Ascending aorta (tissue), 2 donors: ENCODE measurements around the gene SKI. TPM values are rescaled to one million over a fixed set of nuclear protein-coding genes. Genes with fewer than 3 reads are reported as not detected.

ENCODE experiments used
- DNase-seq, 2 donors: peaks; one replicate each; pipeline ENCODE4 v3.0.0-alpha.2; 2019; ENCODE audit warnings: low spot score in 2 of 2
- H3K27ac ChIP-seq, 2 donors: fragments of 200-600 bp; sonication (generic); one replicate each; pipeline ENCODE4 v1.5.1; 2016 to 2017; ENCODE audit warnings: mild to moderate bottlenecking in 1 of 2
- H3K27me3 ChIP-seq: fragments of 200-600 bp; sonication (generic); one replicate; pipeline ENCODE4 v1.5.1; 2017
- H3K36me3 ChIP-seq, 2 donors: fragments of 200-600 bp; sonication (generic); one replicate each; pipeline ENCODE4 v1.5.1; 2016
- H3K4me1 ChIP-seq, 2 donors: fragments of 200-600 bp; sonication (generic); one replicate each; pipeline ENCODE4 v1.5.1; 2016 to 2017; ENCODE audit warnings: mild to moderate bottlenecking in 1 of 2
- H3K4me3 ChIP-seq, 2 donors: fragments of 200-600 bp; sonication (generic); one replicate each; pipeline ENCODE4 v1.5.1; 2016 to 2017; ENCODE audit warnings: mild to moderate bottlenecking in 1 of 2
- H3K9me3 ChIP-seq, 2 donors: fragments of 200-600 bp; sonication (generic); one replicate each; pipeline ENCODE4 v1.5.1; 2016
- intact Hi-C: fragments of 100-400 bp; cut with DNase I; formaldehyde crosslinking; loops from one replicate; pipeline ENCODE4 v1.15.1; 2023
- total RNA-seq: library from RNA; depleted of rRNA; stranded (reverse); fragments of >200 nt; gene quantifications from one replicate; pipeline ENCODE4 v1.1.0, GENCODE V29; 2016
- TF ChIP-seq, protein P1 (sequence below), 3 experiments: fragments of 200-600 bp in 2 of 3; fragments of 450-650 bp in 1 of 3; sonication (generic) in 2 of 3; IDR thresholded peaks; one replicate each; pipeline ENCODE4 v1.5.1; 2016 to 2019; ENCODE audit warnings: antibody characterized with exemption in 3 of 3, mild to moderate bottlenecking in 1 of 3, moderate library complexity in 1 of 3

The SKI gene
- total RNA-seq, 1 donor from 2014 or later: 139 TPM

GRCh38 chr1:2181752-2182151 lies 46.4 kb upstream of the SKI start:
- no peak for DNase-seq
- H3K4me3 ChIP-seq: no peak overlapping the region
- no peaks in the 10 kb centered on the region for H3K27me3 ChIP-seq
- no peak overlapping the region for H3K27ac ChIP-seq
- no peaks in the 10 kb centered on the region for H3K9me3 ChIP-seq
- no peaks in the 10 kb centered on the region for H3K4me1 ChIP-seq
- TF ChIP-seq, protein P1, sequence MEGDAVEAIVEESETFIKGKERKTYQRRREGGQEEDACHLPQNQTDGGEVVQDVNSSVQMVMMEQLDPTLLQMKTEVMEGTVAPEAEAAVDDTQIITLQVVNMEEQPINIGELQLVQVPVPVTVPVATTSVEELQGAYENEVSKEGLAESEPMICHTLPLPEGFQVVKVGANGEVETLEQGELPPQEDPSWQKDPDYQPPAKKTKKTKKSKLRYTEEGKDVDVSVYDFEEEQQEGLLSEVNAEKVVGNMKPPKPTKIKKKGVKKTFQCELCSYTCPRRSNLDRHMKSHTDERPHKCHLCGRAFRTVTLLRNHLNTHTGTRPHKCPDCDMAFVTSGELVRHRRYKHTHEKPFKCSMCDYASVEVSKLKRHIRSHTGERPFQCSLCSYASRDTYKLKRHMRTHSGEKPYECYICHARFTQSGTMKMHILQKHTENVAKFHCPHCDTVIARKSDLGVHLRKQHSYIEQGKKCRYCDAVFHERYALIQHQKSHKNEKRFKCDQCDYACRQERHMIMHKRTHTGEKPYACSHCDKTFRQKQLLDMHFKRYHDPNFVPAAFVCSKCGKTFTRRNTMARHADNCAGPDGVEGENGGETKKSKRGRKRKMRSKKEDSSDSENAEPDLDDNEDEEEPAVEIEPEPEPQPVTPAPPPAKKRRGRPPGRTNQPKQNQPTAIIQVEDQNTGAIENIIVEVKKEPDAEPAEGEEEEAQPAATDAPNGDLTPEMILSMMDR (IDR thresholded peaks at IDR 0.05): no peak
- peaks cover 4 to 28% of the 10 kb centered on the region in 2 donors for H3K36me3 ChIP-seq
- intact Hi-C loops: no loop called here

DNA sequence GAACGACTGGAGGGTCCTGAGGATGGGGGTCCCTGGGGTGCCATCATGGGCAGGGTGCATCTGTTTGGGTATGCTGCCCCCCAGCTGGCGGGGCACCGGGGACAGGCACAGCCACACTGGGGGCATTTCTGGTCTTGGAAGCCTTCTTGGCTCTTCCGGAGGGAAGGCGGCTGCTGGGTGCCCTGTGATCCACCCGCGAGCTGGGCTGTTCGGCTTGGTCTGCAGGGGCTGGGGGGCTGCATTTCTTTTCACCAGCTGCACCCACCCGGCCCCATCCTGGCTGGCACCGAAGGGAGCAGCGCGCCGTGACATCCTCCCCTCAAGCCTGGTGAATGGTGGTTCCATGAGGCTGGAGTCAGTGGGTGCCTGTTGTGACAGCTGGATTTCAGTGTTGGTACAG lies 45.7 kb upstream of the SKI start:
- H3K27ac ChIP-seq: no peak overlapping the region
- no peak overlapping the region for H3K4me3 ChIP-seq
- intact Hi-C loops: no loop called here
- H3K9me3 ChIP-seq: no peaks in the 10 kb centered on the region
- DNase-seq: no peak
- H3K27me3 ChIP-seq: no peaks in the 10 kb centered on the region
- H3K36me3 ChIP-seq: peaks cover 4 to 28% of the 10 kb centered on the region in 2 donors
- H3K4me1 ChIP-seq: no peaks in the 10 kb centered on the region
- TF ChIP-seq, protein P1 (IDR thresholded peaks at IDR 0.05): no peak

DNA sequence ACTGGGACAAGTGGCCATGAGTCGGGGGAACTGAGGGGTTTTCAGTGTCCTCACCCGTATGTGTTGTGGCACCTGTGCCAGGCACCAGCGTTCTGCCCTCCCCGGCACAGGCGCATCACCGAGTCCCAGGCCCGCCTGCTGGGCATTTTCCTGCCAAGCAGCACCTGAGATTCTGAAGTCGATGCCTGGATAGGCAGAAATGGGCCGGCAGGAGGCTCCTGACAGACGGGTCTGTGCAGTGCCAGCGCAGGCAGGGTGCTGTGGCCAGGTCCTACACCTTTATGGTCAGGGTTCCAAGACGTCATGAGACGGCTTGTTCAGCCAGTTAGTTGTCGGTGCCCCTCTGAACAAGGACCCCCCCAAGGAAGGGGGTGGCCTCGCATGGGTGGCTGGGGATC lies 44.2 kb upstream of the SKI start:
- peaks cover 4 to 28% of the 10 kb centered on the region in 2 donors for H3K36me3 ChIP-seq
- no peaks in the 10 kb centered on the region for H3K27me3 ChIP-seq
- no peak for DNase-seq
- intact Hi-C loops: no loop called here
- no peak overlapping the region for H3K4me3 ChIP-seq
- no peaks in the 10 kb centered on the region for H3K4me1 ChIP-seq
- TF ChIP-seq, protein P1 (IDR thresholded peaks at IDR 0.05): no peak
- H3K27ac ChIP-seq: no peak overlapping the region
- no peaks in the 10 kb centered on the region for H3K9me3 ChIP-seq

DNA sequence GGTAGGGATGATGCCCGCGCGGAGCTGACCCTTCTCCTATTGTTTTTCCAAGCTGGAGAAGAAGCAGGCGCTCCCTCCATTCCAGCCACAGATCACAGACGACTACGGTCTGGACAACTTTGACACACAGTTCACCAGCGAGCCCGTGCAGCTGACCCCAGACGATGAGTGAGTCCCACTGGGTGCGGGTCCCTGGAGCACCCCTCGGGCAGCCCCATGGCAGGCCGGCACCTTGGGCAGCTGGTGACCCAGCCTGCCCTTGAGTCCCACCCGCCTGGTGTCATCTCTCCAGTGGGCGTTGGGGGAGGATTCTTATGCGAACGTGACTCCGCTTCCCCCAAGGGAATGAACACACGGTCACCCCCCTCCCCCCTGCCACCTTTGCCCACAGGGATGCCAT lies 43.6 kb upstream of the SKI start:
- H3K4me1 ChIP-seq: no peaks in the 10 kb centered on the region
- H3K36me3 ChIP-seq: peaks cover 4 to 28% of the 10 kb centered on the region in 2 donors
- intact Hi-C loops: no loop called here
- H3K27ac ChIP-seq: no peak overlapping the region
- no peak overlapping the region for H3K4me3 ChIP-seq
- TF ChIP-seq, protein P1 (IDR thresholded peaks at IDR 0.05): no peak
- no peak for DNase-seq
- no peaks in the 10 kb centered on the region for H3K27me3 ChIP-seq
- no peaks in the 10 kb centered on the region for H3K9me3 ChIP-seq

- Histone ChIP-seq H3K27me3 (no peaks in the 10 kb centered on the region), H3K4me3 (no peak overlapping the region), H3K27ac (no peak overlapping the region), H3K9me3 (no peaks in the 10 kb centered on the region), H3K4me1 (peaks cover 0 to 2% of the 10 kb centered on the region in 2 donors), H3K36me3 (peaks cover 4 to 28% of the 10 kb centered on the region in 2 donors)
- TF ChIP-seq, protein P1 (IDR thresholded peaks at IDR 0.05): no peak
- intact Hi-C loops: loop anchor here (5.0 kb wide), 1 partner anchor 53 kb away; no protein-coding TSS in a partner anchor
- DNase-seq: no peak
Measured at GRCh38 chr1:2184934-2185333, 43.2 kb upstream of the SKI start.
